Liver (tissue), 3 donors: ENCODE data around the gene RAP1GAP2.

Experiments
- EGR1 ChIP-seq, 2 donors: IDR thresholded peaks; 2 replicates each; pipeline ENCODE4 v1.6.1; 2016 to 2018; ENCODE audit warnings: antibody characterized with exemption in 2 of 2, low read depth in 2 of 2
- FOXA1 ChIP-seq: IDR thresholded peaks from 2 replicates; pipeline ENCODE4 v1.6.1; 2016; ENCODE audit warnings: antibody characterized with exemption
- GABPA ChIP-seq, 2 donors: IDR thresholded peaks in 1 of 2; conservative IDR thresholded peaks in 1 of 2; 2 replicates each; pipeline ENCODE4 v1.6.1; 2016; ENCODE audit warnings: antibody characterized with exemption in 2 of 2, mild to moderate bottlenecking in 1 of 2, moderate library complexity in 1 of 2
- JUND ChIP-seq, 2 donors: IDR thresholded peaks; 2 replicates each; pipeline ENCODE4 v1.6.1; 2016; ENCODE audit warnings: antibody characterized with exemption in 2 of 2
- RAD21 ChIP-seq, 2 donors: IDR thresholded peaks; 2 replicates each; pipeline ENCODE4 v1.6.1; 2016; ENCODE audit warnings: antibody characterized with exemption in 2 of 2, mild to moderate bottlenecking in 2 of 2
- TAF1 ChIP-seq: conservative IDR thresholded peaks from 2 replicates; pipeline ENCODE4 v1.6.1; 2016; ENCODE audit warnings: antibody characterized with exemption, mild to moderate bottlenecking
- YY1 ChIP-seq: IDR thresholded peaks from 2 replicates; pipeline ENCODE4 v1.6.1; 2016; ENCODE audit warnings: antibody characterized with exemption, mild to moderate bottlenecking
- TF ChIP-seq, protein P1 (sequence below): fragments of 150-350 bp; IDR thresholded peaks from 2 replicates; pipeline ENCODE4 v1.5.1; 2017; ENCODE audit warnings: improper control_type of control experiment, low read depth, low read length; ENCODE audit not compliant: missing input control
- TF ChIP-seq, protein P2 (sequence below): IDR thresholded peaks from 2 replicates; pipeline ENCODE4 v1.6.1; 2016; ENCODE audit warnings: antibody characterized with exemption
- TF ChIP-seq, protein P3 (sequence below): IDR thresholded peaks from 2 replicates; pipeline ENCODE4 v1.6.1; 2016; ENCODE audit warnings: antibody characterized with exemption, mild to moderate bottlenecking
- TF ChIP-seq, protein P4 (sequence below): IDR thresholded peaks from 2 replicates; pipeline ENCODE4 v1.6.1; 2016; ENCODE audit warnings: antibody characterized with exemption
- TF ChIP-seq, protein P5 (sequence below): IDR thresholded peaks from 2 replicates; pipeline ENCODE4 v1.6.1; 2016; ENCODE audit warnings: antibody characterized with exemption
- donor health status: healthy.
- donor health status: healthy.

DNA sequence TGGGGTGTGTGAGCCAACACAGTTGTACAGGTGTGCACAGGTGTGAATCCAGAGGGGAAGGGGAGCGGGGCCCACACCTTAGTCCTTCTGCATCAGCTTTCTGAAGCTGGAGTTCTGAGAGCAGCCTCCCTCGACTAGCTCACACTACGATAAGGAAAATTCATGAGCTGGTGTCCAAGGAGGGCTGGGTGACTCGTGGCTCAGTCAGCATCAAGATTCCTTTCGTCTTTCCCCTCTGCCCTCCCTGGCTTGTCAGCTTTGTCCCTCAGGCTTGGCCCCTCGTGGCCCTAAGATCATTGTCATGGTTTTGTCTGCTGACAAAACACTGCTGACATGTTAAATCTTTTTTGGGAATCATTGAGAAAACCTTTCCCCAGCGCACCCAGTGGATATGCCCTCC is 219.7 kb downstream of the RAP1GAP2 start:
- TF ChIP-seq YY1 (no peak), EGR1 (IDR thresholded peaks at IDR 0.05; ENCODE audit: low read depth in 2 of 2) (no peak), GABPA (IDR thresholded peaks at IDR 0.05 in 1 of 2, conservative IDR thresholded peaks at IDR 0.05 in 1 of 2) (no peak), JUND (IDR thresholded peaks at IDR 0.05) (no peak), TAF1 (no peak), RAD21 (IDR thresholded peaks at IDR 0.05) (no peak), FOXA1 (no peak)
- TF ChIP-seq, protein P1, sequence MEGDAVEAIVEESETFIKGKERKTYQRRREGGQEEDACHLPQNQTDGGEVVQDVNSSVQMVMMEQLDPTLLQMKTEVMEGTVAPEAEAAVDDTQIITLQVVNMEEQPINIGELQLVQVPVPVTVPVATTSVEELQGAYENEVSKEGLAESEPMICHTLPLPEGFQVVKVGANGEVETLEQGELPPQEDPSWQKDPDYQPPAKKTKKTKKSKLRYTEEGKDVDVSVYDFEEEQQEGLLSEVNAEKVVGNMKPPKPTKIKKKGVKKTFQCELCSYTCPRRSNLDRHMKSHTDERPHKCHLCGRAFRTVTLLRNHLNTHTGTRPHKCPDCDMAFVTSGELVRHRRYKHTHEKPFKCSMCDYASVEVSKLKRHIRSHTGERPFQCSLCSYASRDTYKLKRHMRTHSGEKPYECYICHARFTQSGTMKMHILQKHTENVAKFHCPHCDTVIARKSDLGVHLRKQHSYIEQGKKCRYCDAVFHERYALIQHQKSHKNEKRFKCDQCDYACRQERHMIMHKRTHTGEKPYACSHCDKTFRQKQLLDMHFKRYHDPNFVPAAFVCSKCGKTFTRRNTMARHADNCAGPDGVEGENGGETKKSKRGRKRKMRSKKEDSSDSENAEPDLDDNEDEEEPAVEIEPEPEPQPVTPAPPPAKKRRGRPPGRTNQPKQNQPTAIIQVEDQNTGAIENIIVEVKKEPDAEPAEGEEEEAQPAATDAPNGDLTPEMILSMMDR: no peak
- TF ChIP-seq, protein P2, sequence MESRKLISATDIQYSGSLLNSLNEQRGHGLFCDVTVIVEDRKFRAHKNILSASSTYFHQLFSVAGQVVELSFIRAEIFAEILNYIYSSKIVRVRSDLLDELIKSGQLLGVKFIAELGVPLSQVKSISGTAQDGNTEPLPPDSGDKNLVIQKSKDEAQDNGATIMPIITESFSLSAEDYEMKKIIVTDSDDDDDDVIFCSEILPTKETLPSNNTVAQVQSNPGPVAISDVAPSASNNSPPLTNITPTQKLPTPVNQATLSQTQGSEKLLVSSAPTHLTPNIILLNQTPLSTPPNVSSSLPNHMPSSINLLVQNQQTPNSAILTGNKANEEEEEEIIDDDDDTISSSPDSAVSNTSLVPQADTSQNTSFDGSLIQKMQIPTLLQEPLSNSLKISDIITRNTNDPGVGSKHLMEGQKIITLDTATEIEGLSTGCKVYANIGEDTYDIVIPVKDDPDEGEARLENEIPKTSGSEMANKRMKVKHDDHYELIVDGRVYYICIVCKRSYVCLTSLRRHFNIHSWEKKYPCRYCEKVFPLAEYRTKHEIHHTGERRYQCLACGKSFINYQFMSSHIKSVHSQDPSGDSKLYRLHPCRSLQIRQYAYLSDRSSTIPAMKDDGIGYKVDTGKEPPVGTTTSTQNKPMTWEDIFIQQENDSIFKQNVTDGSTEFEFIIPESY: no peak
- TF ChIP-seq, protein P3, sequence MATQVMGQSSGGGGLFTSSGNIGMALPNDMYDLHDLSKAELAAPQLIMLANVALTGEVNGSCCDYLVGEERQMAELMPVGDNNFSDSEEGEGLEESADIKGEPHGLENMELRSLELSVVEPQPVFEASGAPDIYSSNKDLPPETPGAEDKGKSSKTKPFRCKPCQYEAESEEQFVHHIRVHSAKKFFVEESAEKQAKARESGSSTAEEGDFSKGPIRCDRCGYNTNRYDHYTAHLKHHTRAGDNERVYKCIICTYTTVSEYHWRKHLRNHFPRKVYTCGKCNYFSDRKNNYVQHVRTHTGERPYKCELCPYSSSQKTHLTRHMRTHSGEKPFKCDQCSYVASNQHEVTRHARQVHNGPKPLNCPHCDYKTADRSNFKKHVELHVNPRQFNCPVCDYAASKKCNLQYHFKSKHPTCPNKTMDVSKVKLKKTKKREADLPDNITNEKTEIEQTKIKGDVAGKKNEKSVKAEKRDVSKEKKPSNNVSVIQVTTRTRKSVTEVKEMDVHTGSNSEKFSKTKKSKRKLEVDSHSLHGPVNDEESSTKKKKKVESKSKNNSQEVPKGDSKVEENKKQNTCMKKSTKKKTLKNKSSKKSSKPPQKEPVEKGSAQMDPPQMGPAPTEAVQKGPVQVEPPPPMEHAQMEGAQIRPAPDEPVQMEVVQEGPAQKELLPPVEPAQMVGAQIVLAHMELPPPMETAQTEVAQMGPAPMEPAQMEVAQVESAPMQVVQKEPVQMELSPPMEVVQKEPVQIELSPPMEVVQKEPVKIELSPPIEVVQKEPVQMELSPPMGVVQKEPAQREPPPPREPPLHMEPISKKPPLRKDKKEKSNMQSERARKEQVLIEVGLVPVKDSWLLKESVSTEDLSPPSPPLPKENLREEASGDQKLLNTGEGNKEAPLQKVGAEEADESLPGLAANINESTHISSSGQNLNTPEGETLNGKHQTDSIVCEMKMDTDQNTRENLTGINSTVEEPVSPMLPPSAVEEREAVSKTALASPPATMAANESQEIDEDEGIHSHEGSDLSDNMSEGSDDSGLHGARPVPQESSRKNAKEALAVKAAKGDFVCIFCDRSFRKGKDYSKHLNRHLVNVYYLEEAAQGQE: no peak
- TF ChIP-seq, protein P4, sequence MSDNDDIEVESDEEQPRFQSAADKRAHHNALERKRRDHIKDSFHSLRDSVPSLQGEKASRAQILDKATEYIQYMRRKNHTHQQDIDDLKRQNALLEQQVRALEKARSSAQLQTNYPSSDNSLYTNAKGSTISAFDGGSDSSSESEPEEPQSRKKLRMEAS: no peak
- TF ChIP-seq, protein P5, sequence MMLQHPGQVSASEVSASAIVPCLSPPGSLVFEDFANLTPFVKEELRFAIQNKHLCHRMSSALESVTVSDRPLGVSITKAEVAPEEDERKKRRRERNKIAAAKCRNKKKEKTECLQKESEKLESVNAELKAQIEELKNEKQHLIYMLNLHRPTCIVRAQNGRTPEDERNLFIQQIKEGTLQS: no peak
